Fibroblast of the conjunctiva (primary cell): ENCODE results near the gene CPAMD8.
"Not testable (repeated sequence)": the region's sequence is repeated elsewhere in the genome, so short reads cannot be mapped to it uniquely, and the experiment has no call there.

ENCODE experiments used
- DNase-seq: peaks from one replicate; pipeline ENCODE4 v3.0.0-alpha.2; 2010; ENCODE audit warnings: low read depth

CPAMD8 gene

DNA sequence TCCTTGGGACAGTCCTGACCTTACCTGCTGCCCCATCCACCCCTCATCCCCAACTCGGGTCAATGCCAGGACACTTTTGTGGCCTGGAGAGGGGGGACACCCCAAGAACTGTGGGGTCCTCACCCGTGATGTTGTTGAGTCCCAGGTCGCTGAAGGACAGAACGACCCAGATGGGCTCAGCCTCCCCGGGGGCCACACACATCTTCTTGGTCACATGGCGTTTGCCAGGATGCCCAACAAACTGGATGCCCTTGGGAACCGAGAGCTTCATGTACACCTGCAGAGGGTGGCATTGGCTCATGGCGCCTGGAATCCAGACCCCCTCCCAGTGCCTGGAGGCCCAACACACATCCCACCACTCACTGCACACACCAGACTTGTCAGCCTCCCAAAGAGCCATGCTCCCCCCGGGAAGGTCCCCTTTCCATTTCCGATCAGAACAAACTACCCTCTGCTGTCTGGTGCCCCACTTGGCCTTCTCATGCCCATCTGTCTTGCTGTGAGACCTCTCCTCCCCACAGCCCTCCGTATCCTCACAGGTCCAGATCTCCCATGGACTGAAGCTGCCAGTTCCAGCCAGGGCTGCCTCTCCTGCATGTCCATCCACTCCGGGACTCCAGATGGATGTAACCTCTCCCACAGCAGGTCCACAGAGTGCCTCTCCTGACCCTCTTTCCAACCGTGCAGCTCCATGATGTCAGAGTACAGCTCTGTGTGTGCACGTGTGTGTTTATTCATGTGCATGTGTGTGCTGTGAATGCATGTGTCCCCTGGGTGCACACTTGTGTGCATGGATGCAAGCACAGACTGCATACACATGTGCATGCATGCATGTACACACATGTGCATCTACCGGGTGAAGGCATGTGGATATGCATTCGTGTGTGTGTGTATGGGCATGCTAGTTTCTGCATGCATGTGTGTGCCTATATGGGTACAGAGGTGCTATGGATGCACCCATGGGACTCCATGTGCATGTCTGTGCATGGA lies 79.4 kb downstream of the CPAMD8 start:
- no peak for DNase-seq

DNA sequence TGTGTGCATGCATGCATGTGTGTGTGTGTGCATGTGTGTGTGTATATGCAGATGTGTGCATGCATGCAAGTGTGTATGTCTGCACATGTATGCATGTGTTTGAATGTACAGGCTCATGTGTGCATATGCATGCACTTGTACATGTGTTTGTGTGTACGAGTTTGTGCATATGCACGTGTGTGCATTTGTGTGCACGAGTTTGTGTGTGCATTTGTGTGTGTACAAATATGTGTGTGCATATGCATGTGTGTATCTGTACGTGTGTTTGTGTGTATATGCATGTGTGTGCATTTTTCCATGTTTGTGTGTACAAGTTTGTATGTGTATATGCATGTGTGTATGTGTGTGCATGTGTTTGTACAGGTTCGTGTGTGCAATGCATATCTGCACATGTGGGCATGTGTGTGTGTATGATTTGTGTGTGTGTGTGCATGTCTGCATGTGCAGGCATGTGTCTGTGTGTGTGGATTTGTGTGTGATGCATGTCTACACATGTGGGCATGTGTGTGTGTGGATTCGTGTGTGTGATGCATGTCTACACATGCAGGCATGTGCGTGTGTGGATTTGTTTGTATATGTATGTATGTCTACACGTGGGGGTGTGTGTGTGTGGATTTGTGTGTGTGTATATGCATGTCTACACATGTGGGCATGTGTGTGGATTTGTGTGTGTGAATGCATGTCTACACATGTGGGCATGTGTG lies 80.7 kb downstream of the CPAMD8 start:
- DNase-seq = no peak

DNA sequence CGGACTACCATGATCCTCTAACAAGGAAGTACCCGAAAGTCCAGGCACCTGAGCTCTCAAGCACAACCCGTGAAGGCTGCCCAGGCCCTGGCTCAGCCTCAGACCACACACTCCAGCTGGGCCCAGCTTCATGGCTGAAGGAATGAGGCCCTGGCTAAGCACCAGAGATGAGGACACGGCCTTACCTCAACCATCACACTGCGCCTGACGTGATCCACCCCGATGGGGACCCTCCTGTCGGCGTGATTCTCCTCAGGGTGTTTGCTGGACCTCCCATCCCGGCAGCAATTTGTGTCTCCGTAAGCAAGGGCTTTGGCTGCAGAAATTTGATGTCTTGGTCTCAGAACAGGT lies 81.3 kb downstream of the CPAMD8 start:
- no peak for DNase-seq

DNA sequence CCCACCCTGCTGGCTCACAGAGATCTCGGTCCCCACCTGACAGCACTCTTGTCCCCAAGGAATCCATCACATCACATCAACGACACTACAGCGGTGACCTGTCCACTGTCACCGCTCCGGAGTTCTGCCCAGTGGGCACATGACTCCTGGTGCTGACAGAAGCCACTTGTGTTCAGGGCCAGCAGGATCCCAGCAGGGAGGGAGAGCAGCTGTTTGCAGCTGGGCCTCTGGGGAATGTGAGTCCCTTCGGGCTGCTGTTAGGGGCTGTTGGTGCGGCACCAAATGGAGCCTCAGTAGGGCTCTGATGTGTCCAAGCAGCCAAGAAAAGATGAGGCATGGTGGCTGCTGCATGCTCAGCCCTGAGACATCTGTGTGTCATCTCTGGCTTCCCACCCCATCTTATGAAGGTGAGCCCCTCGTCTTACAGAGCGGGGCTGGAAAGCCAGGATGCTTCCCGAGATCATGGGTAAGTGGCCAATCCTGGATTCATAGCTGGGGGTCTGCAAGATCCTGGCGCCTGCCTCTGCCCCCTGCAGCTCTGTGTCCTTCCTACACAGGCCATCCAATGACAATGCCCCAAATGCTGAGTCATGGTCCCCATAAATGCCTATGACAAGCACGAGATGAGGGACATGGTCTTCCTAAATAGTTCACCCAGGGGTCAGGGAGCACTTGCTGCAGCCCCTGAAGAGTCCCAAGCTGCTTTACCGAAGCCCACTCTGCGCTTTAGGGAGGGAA lies 81.8 kb downstream of the CPAMD8 start:
- DNase-seq = no peak

DNA sequence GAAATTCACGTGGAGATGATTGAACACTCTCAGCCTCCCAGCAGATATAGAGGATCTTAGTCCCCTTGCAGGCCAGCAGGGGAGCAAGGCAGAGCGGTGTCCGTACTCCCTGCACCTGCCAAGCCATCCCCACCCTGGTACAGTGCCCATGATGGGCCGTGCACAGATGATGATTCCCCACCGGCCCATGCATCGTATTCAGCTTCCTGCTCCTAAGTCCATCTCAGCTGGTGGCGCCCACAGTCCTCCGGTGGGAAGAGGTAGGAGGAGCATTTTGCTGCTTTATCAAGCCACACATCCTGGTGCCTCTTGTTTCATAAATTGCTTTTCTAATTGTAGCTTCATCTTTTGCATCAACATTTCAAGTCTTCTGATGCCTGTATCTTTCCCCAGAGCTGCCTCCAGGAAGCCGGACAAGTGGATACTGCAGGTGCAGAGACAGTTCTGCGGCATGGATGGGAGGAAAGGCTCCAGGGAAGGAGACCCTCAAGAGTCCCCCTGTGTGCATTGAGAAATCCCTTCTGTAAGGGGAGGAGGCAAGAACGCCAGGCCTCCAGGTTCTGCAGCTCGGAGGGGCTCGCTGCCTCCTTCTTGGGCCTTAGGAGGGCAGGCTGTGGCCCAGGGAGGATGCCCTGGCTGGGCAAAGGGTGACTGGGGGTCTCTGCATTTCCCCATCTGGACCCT lies 82.5 kb downstream of the CPAMD8 start:
- DNase-seq = no peak

DNA sequence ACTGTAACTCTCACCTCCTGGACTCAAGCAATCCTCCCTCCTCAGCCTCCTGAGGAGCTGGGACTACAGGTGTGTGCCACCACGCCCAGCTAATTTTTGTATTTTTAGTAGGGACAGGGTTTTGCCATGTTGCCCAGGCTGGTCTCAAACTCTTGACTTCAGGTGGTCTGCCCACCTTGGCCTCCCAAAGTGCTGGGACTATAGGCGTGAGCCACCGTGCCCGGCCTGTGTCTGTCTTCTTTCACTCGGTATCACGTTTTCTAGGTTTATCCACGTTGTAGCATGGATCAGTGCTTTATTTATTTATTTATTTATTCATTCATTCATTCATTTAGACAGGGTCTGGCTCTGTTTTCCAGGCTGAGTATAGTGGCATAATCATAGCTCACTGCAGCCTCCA lies 83.5 kb downstream of the CPAMD8 start:
- DNase-seq = not testable (repeated sequence)

DNA sequence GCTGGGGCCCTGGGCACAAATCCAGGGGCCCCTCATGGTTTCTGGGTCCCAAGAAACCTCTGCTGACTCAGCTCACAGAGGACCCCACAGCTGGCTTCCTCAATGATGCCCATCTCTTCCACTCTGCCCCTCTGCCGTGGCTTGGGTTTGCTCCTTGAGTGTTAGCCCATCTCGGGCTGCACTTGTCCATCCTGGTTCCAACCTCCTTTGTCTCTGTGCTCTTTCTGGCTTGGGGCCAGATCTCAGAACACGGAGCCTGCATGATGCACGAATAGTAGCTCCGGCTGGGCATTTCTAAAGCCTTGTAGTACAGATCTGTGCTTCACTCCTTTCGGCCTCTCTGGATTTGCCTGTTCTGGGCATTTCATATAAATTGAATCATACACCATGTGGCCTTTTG lies 84.0 kb downstream of the CPAMD8 start:
- DNase-seq = no peak

DNA sequence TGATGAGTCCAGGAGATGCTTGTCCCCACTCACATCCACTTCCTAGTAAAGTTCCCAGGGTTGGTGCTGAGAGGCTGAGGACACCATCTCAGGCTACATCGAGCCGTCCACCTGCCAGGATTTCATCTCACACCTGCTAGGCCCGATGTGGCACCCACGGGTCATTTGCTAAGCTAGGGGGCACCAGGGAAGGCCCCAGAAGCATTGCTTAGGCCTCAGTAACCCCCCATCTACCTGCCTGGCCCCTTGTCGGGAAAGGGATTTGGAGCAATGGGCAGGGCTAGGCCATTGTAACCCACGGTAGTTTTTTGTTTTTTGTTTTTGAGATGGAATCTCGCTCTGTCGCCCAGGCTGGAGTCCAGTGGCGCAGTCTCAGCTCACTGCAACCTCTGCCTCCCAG lies 86.0 kb downstream of the CPAMD8 start:
- no peak for DNase-seq

DNA sequence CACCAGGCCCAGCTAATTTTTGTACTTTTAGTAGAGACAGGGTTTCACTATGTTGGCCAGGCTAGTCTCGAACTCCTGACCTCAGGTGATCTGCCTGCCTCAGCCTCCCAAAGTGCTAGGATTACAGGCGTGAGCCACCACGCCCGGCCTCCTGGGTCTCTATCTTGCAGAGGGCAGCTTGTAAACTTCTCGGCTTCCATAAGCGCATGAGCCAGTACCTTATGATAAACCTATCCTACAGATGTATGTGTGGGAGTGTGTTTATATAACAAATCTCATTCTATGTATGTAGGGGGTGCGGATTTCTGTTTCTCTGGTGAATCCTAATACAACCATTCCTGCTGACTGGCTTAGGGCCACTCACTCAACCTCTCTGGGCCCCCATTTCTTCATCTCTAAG lies 86.5 kb downstream of the CPAMD8 start:
- not testable (repeated sequence) for DNase-seq

DNA sequence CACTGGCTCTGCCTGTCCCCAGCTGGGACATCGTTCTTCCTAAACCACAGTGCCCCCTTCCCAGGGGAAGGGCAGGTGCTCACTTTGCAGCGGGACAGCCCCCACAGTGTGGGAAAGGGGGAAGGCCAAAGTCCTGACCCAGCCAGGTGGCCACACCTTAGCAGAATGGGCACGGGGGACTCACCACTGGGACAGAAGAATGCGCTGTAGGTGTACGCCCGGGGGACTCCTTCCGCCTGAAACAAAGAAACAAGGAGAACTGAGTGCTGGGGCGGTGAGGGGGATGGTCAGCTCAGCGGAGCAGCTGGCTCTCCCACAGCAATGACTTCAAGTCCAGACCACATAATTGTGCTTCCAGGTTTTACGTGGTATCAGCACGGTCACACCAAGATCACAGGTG lies 88.4 kb downstream of the CPAMD8 start:
- DNase-seq = no peak

DNA sequence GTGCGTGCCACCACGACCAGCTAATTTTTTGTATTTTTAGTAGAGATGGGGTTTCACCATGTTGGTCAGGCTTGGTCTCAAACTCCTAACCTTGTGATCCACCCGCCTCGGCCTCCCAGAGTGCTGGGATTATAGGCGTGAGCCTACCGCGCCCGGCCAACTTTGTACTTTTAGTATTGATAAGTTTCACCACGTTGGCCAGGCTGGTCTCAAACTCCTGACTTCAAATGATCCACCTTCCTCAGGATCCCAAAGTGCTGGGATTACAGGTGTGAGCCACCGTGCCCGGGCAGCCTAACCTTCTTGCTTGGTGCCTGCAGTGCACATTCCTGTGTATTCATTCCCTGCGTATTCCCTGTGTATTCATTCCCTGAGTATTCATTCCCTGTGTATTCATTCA lies 88.8 kb downstream of the CPAMD8 start:
- DNase-seq = not testable (repeated sequence)

DNA sequence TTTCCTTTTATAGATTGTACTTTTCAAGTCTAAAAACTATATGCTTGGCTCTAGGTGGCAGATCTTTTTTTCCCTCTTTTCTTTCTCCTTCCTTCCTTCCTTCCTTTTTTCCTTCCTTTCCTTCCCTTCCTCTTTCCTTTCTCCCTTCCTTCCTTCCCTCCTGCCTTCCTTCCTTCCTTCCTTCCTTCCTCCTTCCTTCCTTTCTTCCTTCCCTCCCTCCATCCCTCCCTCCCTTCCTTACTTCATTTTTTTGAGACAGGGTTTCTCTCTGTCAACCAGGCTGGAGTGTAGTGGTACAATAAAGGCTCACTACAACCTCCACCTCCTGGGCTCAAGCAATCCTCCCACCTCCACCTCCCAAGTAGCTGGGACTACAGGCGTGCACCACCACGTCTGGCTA lies 89.7 kb downstream of the CPAMD8 start:
- DNase-seq = no peak

DNA sequence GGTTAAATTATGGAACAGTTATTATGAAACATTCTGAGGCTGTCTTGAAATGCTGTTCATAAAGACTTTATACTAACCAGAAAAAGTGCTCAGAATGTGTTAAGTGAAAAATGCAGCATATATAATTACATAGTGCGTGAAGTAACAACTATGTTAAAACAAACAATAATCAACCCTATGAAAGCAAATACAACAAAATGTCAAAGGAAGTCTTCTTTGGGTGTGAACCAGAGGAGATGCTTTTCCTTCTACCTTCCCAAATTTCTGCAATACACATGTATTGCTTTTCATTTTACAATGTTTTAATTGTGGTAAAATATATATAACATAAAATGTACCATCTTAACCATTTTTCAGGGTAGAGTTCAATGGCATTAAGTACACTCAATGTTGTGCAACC lies 92.1 kb downstream of the CPAMD8 start:
- DNase-seq = no peak

DNA sequence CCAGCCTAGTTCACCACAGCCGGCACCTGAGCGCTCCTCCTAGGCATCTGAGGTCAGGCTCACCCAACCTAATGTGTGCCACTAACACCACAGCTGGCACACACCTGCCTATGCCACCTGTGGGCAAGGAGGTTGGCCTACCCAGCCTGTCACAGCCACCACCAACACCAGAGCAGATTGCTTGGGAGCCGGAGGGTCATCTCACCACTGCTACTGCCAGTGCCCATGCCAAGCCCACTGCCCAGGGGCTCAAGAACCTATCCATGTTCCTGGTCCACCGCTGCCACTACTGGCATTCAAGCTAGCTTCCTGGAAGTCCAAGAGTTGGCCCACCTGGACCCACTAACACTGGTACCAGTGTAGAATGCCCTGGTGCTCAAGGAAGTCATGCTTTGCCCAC lies 95.3 kb downstream of the CPAMD8 start:
- no peak for DNase-seq

DNA sequence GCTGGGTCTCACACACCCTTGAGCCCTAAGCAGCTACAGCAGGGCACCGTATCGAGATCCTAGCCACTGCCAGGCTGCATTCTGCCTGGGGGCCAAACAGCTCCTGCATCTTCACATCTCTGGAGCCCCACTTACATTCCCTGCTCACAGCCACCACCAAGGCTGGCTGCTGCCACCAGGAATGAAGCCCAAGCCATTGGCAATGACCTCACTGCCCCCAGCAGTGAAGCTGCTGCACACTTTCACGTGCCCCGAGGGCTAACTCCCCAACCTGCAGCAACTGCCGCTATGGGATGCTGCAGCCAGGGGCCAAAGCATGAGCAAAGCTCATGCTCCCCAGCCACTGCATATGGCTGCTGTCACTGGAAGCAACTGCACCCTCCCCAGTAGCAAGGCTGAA lies 95.9 kb downstream of the CPAMD8 start:
- DNase-seq = no peak

DNA sequence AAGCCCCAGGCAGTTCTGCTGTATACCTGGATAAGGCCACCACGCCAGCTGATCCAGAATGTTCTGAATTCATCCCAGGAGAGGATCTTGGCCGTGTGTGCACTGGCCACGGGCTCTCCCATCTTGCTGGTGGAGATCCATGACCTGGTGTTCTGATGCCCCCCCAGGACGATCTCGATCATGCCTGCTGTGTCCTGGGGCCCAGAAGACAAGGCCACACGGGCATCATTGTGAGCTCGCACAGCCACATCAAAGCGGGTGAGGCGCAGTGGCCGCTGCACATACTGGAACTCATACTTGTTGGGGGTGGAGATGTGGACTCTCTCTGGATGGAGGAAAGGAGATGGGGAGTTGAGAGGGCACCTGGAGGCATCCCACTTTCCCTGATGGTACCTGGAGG lies 97.7 kb downstream of the CPAMD8 start:
- DNase-seq = no peak

DNA sequence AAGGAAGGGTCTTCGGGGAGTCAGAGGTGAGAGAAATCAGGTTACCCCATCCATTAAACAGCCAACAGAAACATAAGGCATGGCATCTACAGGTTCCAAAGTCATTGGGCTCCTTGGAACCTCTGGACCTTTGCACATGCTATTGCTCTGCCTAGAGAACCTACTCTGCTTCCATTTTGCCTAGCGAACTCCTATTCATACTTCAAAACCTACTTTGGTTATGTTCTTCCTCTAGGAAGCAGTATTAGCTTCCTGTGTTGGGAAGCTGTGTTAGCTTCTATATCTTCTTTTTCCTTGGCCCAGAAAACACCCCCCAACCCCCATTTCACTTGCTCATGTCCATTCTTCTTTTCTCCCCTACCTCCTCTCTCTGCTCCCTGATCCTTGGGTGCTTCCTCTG lies 98.3 kb downstream of the CPAMD8 start:
- DNase-seq = no peak

DNA sequence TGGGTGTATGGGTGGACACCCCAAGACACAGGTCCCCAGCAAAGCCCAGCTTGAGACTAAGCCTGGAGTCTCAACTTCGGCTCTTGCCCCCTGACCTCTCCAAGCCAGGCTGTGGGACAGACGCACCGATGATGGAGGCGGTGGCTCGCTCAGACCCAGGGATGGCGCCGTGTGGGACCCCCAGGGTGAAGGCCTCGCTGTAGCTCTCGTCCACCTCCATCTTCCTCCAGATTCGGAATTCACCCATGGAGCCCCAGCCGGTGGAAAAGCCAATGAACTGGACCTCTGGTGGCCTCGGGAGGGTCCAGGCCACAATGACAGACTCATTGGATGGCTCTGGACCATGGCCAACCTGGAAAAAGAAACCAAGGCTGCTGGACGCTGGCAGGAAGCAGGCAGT lies 98.7 kb downstream of the CPAMD8 start:
- DNase-seq = no peak

DNA sequence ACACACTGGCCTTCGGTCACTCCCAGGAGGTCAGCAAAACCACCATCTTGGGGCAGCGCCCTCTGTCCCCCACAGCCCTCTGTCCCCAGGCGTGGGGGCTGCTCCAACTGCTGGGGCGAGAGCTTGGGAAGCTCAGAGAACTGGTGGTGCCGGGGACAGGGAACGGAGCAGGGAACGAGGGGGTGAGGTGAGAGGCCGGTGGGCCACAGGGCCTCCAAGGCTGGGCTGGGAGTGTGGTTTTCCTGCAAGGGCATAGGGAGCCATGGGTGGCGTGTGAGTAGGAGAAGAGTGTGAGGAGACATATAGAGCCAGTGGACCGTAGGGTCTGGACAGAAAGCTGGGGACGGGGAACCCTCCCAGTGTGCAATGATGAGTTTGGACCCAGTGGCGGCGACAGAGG lies 103.7 kb downstream of the CPAMD8 start:
- no peak for DNase-seq

DNA sequence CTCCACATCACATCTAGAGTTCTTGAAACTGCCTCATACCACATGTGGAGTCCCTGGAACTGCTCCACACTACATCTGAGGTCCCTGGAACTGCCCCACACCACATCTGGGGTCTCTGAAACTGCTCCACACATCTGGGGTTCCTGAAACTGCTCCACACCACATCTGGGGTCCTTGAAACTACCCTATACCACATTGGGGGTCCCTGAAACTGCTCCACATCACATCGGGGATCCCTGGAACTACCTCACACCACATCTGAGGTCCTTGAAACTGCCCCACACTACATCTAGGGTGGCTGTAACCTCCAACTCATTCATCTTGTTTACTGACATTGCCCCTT lies 104.0 kb downstream of the CPAMD8 start:
- DNase-seq = no peak

DNA sequence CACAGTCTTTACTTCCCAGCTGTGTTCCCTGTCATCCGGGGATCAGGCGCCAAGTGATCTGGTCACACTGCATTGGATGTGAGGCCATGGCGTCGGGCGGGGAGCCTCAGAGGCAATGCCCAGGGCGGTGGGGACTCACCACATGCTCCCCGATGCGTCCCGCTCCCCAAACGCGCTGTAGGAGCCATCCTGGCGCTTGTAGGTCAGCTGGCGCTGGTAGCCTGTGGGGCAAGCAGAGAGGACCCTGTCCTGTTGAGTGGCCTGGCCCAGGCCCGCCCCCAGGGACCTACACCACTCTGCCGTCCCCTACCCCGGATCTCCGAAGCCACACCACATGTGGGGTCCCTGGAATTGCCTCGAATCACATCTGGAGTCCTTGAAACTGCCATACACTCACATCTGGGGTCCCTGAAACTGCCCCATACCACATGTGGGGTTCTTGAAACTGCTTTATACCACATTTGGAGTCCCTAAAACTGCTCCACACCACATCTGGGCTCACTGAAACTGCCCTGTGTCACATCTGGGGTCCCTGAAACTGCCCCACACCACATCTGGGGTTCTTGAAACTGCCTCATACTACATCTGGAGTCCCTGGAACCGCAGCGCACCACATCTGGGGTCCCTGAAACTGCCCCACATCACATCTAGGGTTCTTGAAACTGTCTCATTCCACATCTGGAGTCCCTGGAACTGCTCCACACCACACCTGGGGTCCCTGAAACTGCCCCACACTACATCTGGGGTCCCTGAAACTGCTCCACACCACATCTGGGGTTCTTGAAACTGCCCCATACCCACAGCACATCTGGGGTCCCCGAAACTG lies 104.6 kb downstream of the CPAMD8 start:
- DNase-seq = no peak
